H1 (cell line): ENCODE results near the gene ISG15.

ENCODE experiments used
- EP300 ChIP-seq, 2 experiments: IDR thresholded peaks; 1 replicate in 1 of 2; 2 replicates in 1 of 2; pipeline ENCODE4 v1.6.1; 2011 to 2012; ENCODE audit warnings: low read depth in 2 of 2, low read length in 2 of 2, mild to moderate bottlenecking in 2 of 2, borderline replicate concordance in 1 of 2, inconsistent platforms in 1 of 2, moderate library complexity in 1 of 2
- HDAC2 ChIP-seq, 2 experiments: fragments of 300-600 bp in 1 of 2; sonication (generic) in 1 of 2; IDR thresholded peaks; 2 replicates each; pipeline ENCODE4 v1.6.1; 2011 to 2012; ENCODE audit warnings: low read depth in 2 of 2, low read length in 2 of 2, mild to moderate bottlenecking in 2 of 2, moderate library complexity in 2 of 2, borderline replicate concordance in 1 of 2, inconsistent platforms in 1 of 2
- MAX ChIP-seq: IDR thresholded peaks from 2 replicates; pipeline ENCODE4 v1.6.1; 2012; ENCODE audit warnings: inconsistent platforms
- POLR2A ChIP-seq, 2 experiments: IDR thresholded peaks; 1 replicate in 1 of 2; 2 replicates in 1 of 2; pipeline ENCODE4 v1.6.1; 2011; ENCODE audit warnings: low read depth in 2 of 2, low read length in 2 of 2, mild to moderate bottlenecking in 2 of 2; ENCODE audit errors: control extremely low read depth in 1 of 2
- RAD21 ChIP-seq, 2 experiments: IDR thresholded peaks in 1 of 2; conservative IDR thresholded peaks in 1 of 2; 2 replicates each; pipeline ENCODE4 v1.6.1; 2011; ENCODE audit warnings: low read depth in 2 of 2, low read length in 2 of 2, improper control_type of control experiment in 1 of 2, inconsistent platforms in 1 of 2, mild to moderate bottlenecking in 1 of 2, moderate library complexity in 1 of 2
- RBBP5 ChIP-seq: IDR thresholded peaks from 2 replicates; pipeline ENCODE4 v1.7.1; 2012; ENCODE audit warnings: low read depth, mild to moderate bottlenecking, inconsistent platforms, low read length, moderate library complexity, borderline replicate concordance
- RFX5 ChIP-seq: IDR thresholded peaks from 2 replicates; pipeline ENCODE4 v1.6.1; 2011; ENCODE audit warnings: low read depth, low read length, improper control_type of control experiment, borderline replicate concordance
- SIX5 ChIP-seq: IDR thresholded peaks from 2 replicates; pipeline ENCODE4 v1.6.1; 2011; ENCODE audit warnings: mild to moderate bottlenecking, low read depth, low read length
- YY1 ChIP-seq: IDR thresholded peaks from 2 replicates; pipeline ENCODE4 v1.6.1; 2011; ENCODE audit warnings: low read depth, mild to moderate bottlenecking, low read length
- TF ChIP-seq, protein P1 (sequence below), 3 experiments: IDR thresholded peaks; 1 replicate in 2 of 3; 2 replicates in 1 of 3; pipeline versions ENCODE4 v1.5.1 to v1.6.1; 2011; ENCODE audit warnings: low read length in 3 of 3, mild to moderate bottlenecking in 3 of 3, inconsistent platforms in 2 of 3, low read depth in 1 of 3, moderate library complexity in 1 of 3; ENCODE audit not compliant: insufficient read depth in 1 of 3; ENCODE audit errors: control extremely low read depth in 1 of 3

- TF ChIP-seq, protein P1, sequence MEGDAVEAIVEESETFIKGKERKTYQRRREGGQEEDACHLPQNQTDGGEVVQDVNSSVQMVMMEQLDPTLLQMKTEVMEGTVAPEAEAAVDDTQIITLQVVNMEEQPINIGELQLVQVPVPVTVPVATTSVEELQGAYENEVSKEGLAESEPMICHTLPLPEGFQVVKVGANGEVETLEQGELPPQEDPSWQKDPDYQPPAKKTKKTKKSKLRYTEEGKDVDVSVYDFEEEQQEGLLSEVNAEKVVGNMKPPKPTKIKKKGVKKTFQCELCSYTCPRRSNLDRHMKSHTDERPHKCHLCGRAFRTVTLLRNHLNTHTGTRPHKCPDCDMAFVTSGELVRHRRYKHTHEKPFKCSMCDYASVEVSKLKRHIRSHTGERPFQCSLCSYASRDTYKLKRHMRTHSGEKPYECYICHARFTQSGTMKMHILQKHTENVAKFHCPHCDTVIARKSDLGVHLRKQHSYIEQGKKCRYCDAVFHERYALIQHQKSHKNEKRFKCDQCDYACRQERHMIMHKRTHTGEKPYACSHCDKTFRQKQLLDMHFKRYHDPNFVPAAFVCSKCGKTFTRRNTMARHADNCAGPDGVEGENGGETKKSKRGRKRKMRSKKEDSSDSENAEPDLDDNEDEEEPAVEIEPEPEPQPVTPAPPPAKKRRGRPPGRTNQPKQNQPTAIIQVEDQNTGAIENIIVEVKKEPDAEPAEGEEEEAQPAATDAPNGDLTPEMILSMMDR (IDR thresholded peaks at IDR 0.05; ENCODE audit: control extremely low read depth in 1 of 3, insufficient read depth in 1 of 3, low read depth in 1 of 3, low read length in 3 of 3), result no peak
- TF ChIP-seq SIX5 (no peak), MAX (no peak), EP300 (IDR thresholded peaks at IDR 0.05; ENCODE audit: borderline replicate concordance in 1 of 2, low read depth in 2 of 2, low read length in 2 of 2) (no peak), RAD21 (IDR thresholded peaks at IDR 0.05 in 1 of 2, conservative IDR thresholded peaks at IDR 0.05 in 1 of 2; ENCODE audit: low read depth in 2 of 2, low read length in 2 of 2) (no peak), HDAC2 (IDR thresholded peaks at IDR 0.05; ENCODE audit: borderline replicate concordance in 1 of 2, low read depth in 2 of 2, low read length in 2 of 2) (no peak), YY1 (no peak), RBBP5 (no peak), RFX5 (no peak), POLR2A (IDR thresholded peaks at IDR 0.05; ENCODE audit: control extremely low read depth in 1 of 2, low read depth in 2 of 2, low read length in 2 of 2) (no peak)
These were observed 45.0 kb downstream of the ISG15 start for GRCh38 chr1:1058088-1058905.
